ENCODE data around the gene ESYT2.

Gene ESYT2

GRCh38 chr7:158824028-158824427 is 5.3 kb downstream of the ESYT2 start:
- peak; percentile 96 to 98 for DNase-seq

- peak in 1 of 2 experiments; percentile 25 for DNase-seq
Measured at GRCh38 chr7:158821171-158822031, 7.9 kb downstream of the ESYT2 start.

- no peak for DNase-seq
Measured at GRCh38 chr7:158820656-158821055, 8.7 kb downstream of the ESYT2 start.

GRCh38 chr7:158819571-158820203 is 9.6 kb downstream of the ESYT2 start:
- DNase-seq: no peak

- DNase-seq: peak; percentile 19 to 42
Measured at GRCh38 chr7:158818325-158819213, 10.7 kb downstream of the ESYT2 start.

GRCh38 chr7:158816995-158817394 is 12.3 kb downstream of the ESYT2 start:
- DNase-seq: no peak

GRCh38 chr7:158816271-158816670 is 13.0 kb downstream of the ESYT2 start:
- DNase-seq: no peak

- DNase-seq: no peak
Measured at GRCh38 chr7:158815800-158816128, 13.5 kb downstream of the ESYT2 start.

GRCh38 chr7:158815083-158815799 is 14.1 kb downstream of the ESYT2 start:
- DNase-seq: no peak

- no peak for DNase-seq
Measured at GRCh38 chr7:158814637-158815036, 14.7 kb downstream of the ESYT2 start.

GRCh38 chr7:158812684-158813083 is 16.6 kb downstream of the ESYT2 start:
- no peak for DNase-seq

- DNase-seq: no peak
Measured at GRCh38 chr7:158811894-158812293, 17.4 kb downstream of the ESYT2 start.

GRCh38 chr7:158811461-158811860 is 17.8 kb downstream of the ESYT2 start:
- DNase-seq: peak in 1 of 2 experiments; percentile 12

GRCh38 chr7:158810846-158811245 is 18.5 kb downstream of the ESYT2 start:
- DNase-seq: no peak

GRCh38 chr7:158809596-158809995 is 19.7 kb downstream of the ESYT2 start:
- peak; percentile 56 to 62 for DNase-seq

- no peak for DNase-seq
Measured at GRCh38 chr7:158808126-158808525, 21.2 kb downstream of the ESYT2 start.

- DNase-seq: no peak
Measured at GRCh38 chr7:158805937-158806336, 23.4 kb downstream of the ESYT2 start.

GRCh38 chr7:158805414-158805813 is 23.9 kb downstream of the ESYT2 start:
- no peak for DNase-seq

GRCh38 chr7:158804335-158804734 is 25.0 kb downstream of the ESYT2 start:
- no peak for DNase-seq

GRCh38 chr7:158803367-158803969 is 25.8 kb downstream of the ESYT2 start:
- no peak for DNase-seq

GRCh38 chr7:158802535-158803366 is 26.6 kb downstream of the ESYT2 start:
- no peak for DNase-seq

Data from Kasumi-1 (cell line).